ENCODE results near the gene TFDP2.
A peak's percentile ranks its signal among the peaks of the same experiment; 100 is the strongest.
"Not testable (repeated sequence)": the region's sequence is repeated elsewhere in the genome, so short reads cannot be mapped to it uniquely, and the experiment has no call there.

The TFDP2 gene

GRCh38 chr3:142148792-142149672, at the start of gene TFDP2:
TSS of gene TFDP2 (minus strand) at chr3:142149544. CDS start at chr3:142101749, 47,795 bp downstream.
- peak; percentile 93 for DNase-seq (ENCODE audit: low spot score)

GRCh38 chr3:142188846-142189245, 39.5 kb upstream of the TFDP2 start:
- no peak for DNase-seq (ENCODE audit: low spot score)

GRCh38 chr3:142180761-142181362, 31.5 kb upstream of the TFDP2 start:
- DNase-seq (ENCODE audit: low spot score) = no peak

- no peak for DNase-seq (ENCODE audit: low spot score)
Measured at GRCh38 chr3:142175478-142175877, 26.1 kb upstream of the TFDP2 start.

- DNase-seq (ENCODE audit: low spot score) = no peak
Measured at GRCh38 chr3:142174559-142174958, 25.2 kb upstream of the TFDP2 start.

- no peak for DNase-seq (ENCODE audit: low spot score)
Measured at GRCh38 chr3:142168514-142168913, 19.2 kb upstream of the TFDP2 start.

- DNase-seq (ENCODE audit: low spot score) = no peak
Measured at GRCh38 chr3:142165194-142165593, 15.8 kb upstream of the TFDP2 start.

- no peak for DNase-seq (ENCODE audit: low spot score)
Measured at GRCh38 chr3:142159083-142159740, 9.9 kb upstream of the TFDP2 start.

- no peak for DNase-seq (ENCODE audit: low spot score)
Measured at GRCh38 chr3:142154186-142154585, 4.8 kb upstream of the TFDP2 start.

- no peak for DNase-seq (ENCODE audit: low spot score)
Measured at GRCh38 chr3:142152384-142152783, 3.0 kb upstream of the TFDP2 start.

- no peak for DNase-seq (ENCODE audit: low spot score)
Measured at GRCh38 chr3:142151828-142152227, 2.5 kb upstream of the TFDP2 start.

GRCh38 chr3:142151240-142151639, 1.9 kb upstream of the TFDP2 start:
- no peak for DNase-seq (ENCODE audit: low spot score)

GRCh38 chr3:142150271-142150670, 927 bp upstream of the TFDP2 start:
- DNase-seq (ENCODE audit: low spot score) = no peak

- no peak for DNase-seq (ENCODE audit: low spot score)
Measured at GRCh38 chr3:142149673-142149992, 289 bp upstream of the TFDP2 start.

- DNase-seq (ENCODE audit: low spot score) = no peak
Measured at GRCh38 chr3:142148044-142148791, 1.1 kb downstream of the TFDP2 start.

- DNase-seq (ENCODE audit: low spot score) = not testable (repeated sequence)
Measured at GRCh38 chr3:142144587-142144986, 4.8 kb downstream of the TFDP2 start.

GRCh38 chr3:142140608-142141285, 8.6 kb downstream of the TFDP2 start:
- DNase-seq (ENCODE audit: low spot score) = not testable (repeated sequence)

- not testable (repeated sequence) for DNase-seq (ENCODE audit: low spot score)
Measured at GRCh38 chr3:142137089-142137488, 12.3 kb downstream of the TFDP2 start.

GRCh38 chr3:142134799-142135325, 14.5 kb downstream of the TFDP2 start:
- DNase-seq (ENCODE audit: low spot score) = no peak

GRCh38 chr3:142129516-142130171, 19.7 kb downstream of the TFDP2 start:
- DNase-seq (ENCODE audit: low spot score) = no peak
